Liver (tissue), 9 donors: ENCODE data around the gene ATP2B2. TPM values are rescaled to one million over a fixed set of nuclear protein-coding genes. Genes with fewer than 3 reads are reported as not detected.

Source experiments
- DNase-seq: peaks from one replicate; pipeline ENCODE4 v3.0.0-alpha.2; 2017; ENCODE audit warnings: low spot score
- H3K27ac ChIP-seq, 2 donors: one replicate each; pipeline ENCODE4 v1.7.0; 2013; ENCODE audit warnings: inconsistent platforms in 2 of 2, low read length in 2 of 2, control low read depth in 1 of 2, low read depth in 1 of 2, mild to moderate bottlenecking in 1 of 2
- H3K27me3 ChIP-seq, 4 donors: one replicate each; pipeline versions ENCODE4 v1.6.1 to v1.7.0; 2013; ENCODE audit warnings: low read length in 3 of 4, inconsistent platforms in 1 of 4, mild to moderate bottlenecking in 1 of 4, moderate library complexity in 1 of 4; ENCODE audit not compliant: control insufficient read depth in 4 of 4, insufficient read depth in 4 of 4
- H3K36me3 ChIP-seq, 4 donors: one replicate each; pipeline versions ENCODE4 v1.6.1 to v1.7.0; 2013; ENCODE audit warnings: low read length in 3 of 4, mild to moderate bottlenecking in 3 of 4, low read depth in 1 of 4, moderate library complexity in 1 of 4; ENCODE audit not compliant: control insufficient read depth in 4 of 4, insufficient read depth in 3 of 4
- H3K4me1 ChIP-seq, 4 donors: one replicate each; pipeline versions ENCODE4 v1.6.1 to v1.7.0; 2013; ENCODE audit warnings: low read length in 3 of 4, mild to moderate bottlenecking in 3 of 4, moderate library complexity in 1 of 4; ENCODE audit not compliant: control insufficient read depth in 4 of 4, insufficient read depth in 4 of 4
- H3K4me3 ChIP-seq, 3 donors: one replicate each; pipeline versions ENCODE4 v1.6.1 to v1.7.0; 2013; ENCODE audit warnings: low read length in 3 of 3, control low read depth in 1 of 3, low read depth in 1 of 3, mild to moderate bottlenecking in 1 of 3
- H3K9ac ChIP-seq, 2 donors: one replicate each; pipeline ENCODE4 v1.7.0; 2013; ENCODE audit warnings: low read length in 2 of 2, mild to moderate bottlenecking in 2 of 2, moderate library complexity in 2 of 2, control low read depth in 1 of 2, low read depth in 1 of 2
- H3K9me3 ChIP-seq, 4 donors: one replicate each; pipeline versions ENCODE4 v1.6.1 to v1.7.0; 2013; ENCODE audit warnings: low read length in 3 of 4; ENCODE audit not compliant: control insufficient read depth in 4 of 4
- ATF3 ChIP-seq: IDR thresholded peaks from 2 replicates; pipeline ENCODE4 v1.6.1; 2016; ENCODE audit warnings: antibody characterized with exemption
- CTCF ChIP-seq: fragments of 150-350 bp; IDR thresholded peaks from 2 replicates; pipeline ENCODE4 v1.5.1; 2017; ENCODE audit warnings: improper control_type of control experiment, low read depth, low read length; ENCODE audit not compliant: missing input control
- EGR1 ChIP-seq, 2 donors: IDR thresholded peaks; 2 replicates each; pipeline ENCODE4 v1.6.1; 2016 to 2018; ENCODE audit warnings: antibody characterized with exemption in 2 of 2, low read depth in 2 of 2
- FOXA1 ChIP-seq: IDR thresholded peaks from 2 replicates; pipeline ENCODE4 v1.6.1; 2016; ENCODE audit warnings: antibody characterized with exemption
- FOXA2 ChIP-seq: IDR thresholded peaks from 2 replicates; pipeline ENCODE4 v1.6.1; 2016; ENCODE audit warnings: antibody characterized with exemption
- GABPA ChIP-seq, 2 donors: IDR thresholded peaks in 1 of 2; conservative IDR thresholded peaks in 1 of 2; 2 replicates each; pipeline ENCODE4 v1.6.1; 2016; ENCODE audit warnings: antibody characterized with exemption in 2 of 2, mild to moderate bottlenecking in 1 of 2, moderate library complexity in 1 of 2
- HNF4A ChIP-seq, 2 donors: conservative IDR thresholded peaks; 2 replicates each; pipeline ENCODE4 v1.6.1; 2016; ENCODE audit warnings: antibody characterized with exemption in 2 of 2, mild to moderate bottlenecking in 2 of 2
- HNF4G ChIP-seq: IDR thresholded peaks from 2 replicates; pipeline ENCODE4 v1.6.1; 2016; ENCODE audit warnings: antibody characterized with exemption
- JUND ChIP-seq, 2 donors: IDR thresholded peaks; 2 replicates each; pipeline ENCODE4 v1.6.1; 2016; ENCODE audit warnings: antibody characterized with exemption in 2 of 2
- MAX ChIP-seq: IDR thresholded peaks from 2 replicates; pipeline ENCODE4 v1.6.1; 2016; ENCODE audit warnings: antibody characterized with exemption
- NR2F2 ChIP-seq: IDR thresholded peaks from 2 replicates; pipeline ENCODE4 v1.6.1; 2016; ENCODE audit warnings: antibody characterized with exemption
- RAD21 ChIP-seq, 2 donors: IDR thresholded peaks; 2 replicates each; pipeline ENCODE4 v1.6.1; 2016; ENCODE audit warnings: antibody characterized with exemption in 2 of 2, mild to moderate bottlenecking in 2 of 2
- REST ChIP-seq: IDR thresholded peaks from 2 replicates; pipeline ENCODE4 v1.6.1; 2016; ENCODE audit warnings: antibody characterized with exemption, mild to moderate bottlenecking
- RXRA ChIP-seq, 2 donors: IDR thresholded peaks; 2 replicates each; pipeline ENCODE4 v1.6.1; 2017 to 2018; ENCODE audit warnings: antibody characterized with exemption in 2 of 2, mild to moderate bottlenecking in 1 of 2
- SP1 ChIP-seq: IDR thresholded peaks from 2 replicates; pipeline ENCODE4 v1.6.1; 2018; ENCODE audit warnings: antibody characterized with exemption, mild to moderate bottlenecking
- TAF1 ChIP-seq: conservative IDR thresholded peaks from 2 replicates; pipeline ENCODE4 v1.6.1; 2016; ENCODE audit warnings: antibody characterized with exemption, mild to moderate bottlenecking
- YY1 ChIP-seq: IDR thresholded peaks from 2 replicates; pipeline ENCODE4 v1.6.1; 2016; ENCODE audit warnings: antibody characterized with exemption, mild to moderate bottlenecking
- ZBTB33 ChIP-seq: IDR thresholded peaks from 2 replicates; pipeline ENCODE4 v1.6.1; 2016; ENCODE audit warnings: antibody characterized with exemption
- WGBS: extraction: QIAGEN DNeasy Blood & Tissue Kit; methylation state at CpG from one replicate; pipeline ENCODE4 v1.1.7; 2013; 5-methylcytosine and 5-hydroxymethylcytosine counted together
- polyA plus RNA-seq, 2 donors: library from polyadenylated mRNA; stranded (reverse) in 1 of 2; unstranded in 1 of 2; fragments of 200-250 nt in 1 of 2; fragments of >200 nt in 1 of 2; fragmentation: Nextera tagmentation in 1 of 2; extraction: Ambion mirVana in 1 of 2; gene quantifications; one replicate each; pipeline versions ENCODE4 v1.2.1 to v1.2.3, GENCODE V29; 2013 to 2015
- total RNA-seq, 2 donors: library from RNA; depleted of rRNA; stranded (reverse); fragments of >200 nt; gene quantifications; one replicate each; pipeline ENCODE4 v1.2.3, GENCODE V29; 2014
- donor health status: healthy.
- donor health status: healthy.
- donor health status: healthy.
- donor health status: healthy.
- donor health status: healthy.

Gene ATP2B2
- total and polyA plus RNA-seq, 4 donors = 10.4 to 27.8 (median 20.7) TPM

- peaks cover 22 to 76% (median 57%) of the 10 kb centered on the region in 4 donors for H3K4me1 ChIP-seq
- 62% methylated on average over 12 of the region's 12 CpGs for WGBS
- no peak for DNase-seq
- no peak for TF ChIP-seq FOXA1
- TF ChIP-seq JUND (IDR thresholded peaks at IDR 0.05) = no peak
- no peak for TF ChIP-seq REST
- TF ChIP-seq MAX = no peak
- TF ChIP-seq HNF4A (conservative IDR thresholded peaks at IDR 0.05) = no peak
- no peak for TF ChIP-seq RXRA (IDR thresholded peaks at IDR 0.05)
- no peak for TF ChIP-seq YY1
- TF ChIP-seq TAF1 = no peak
- TF ChIP-seq SP1 = no peak
- no peak overlapping the region for H3K9ac ChIP-seq
- no peaks in the 10 kb centered on the region for H3K9me3 ChIP-seq
- H3K27ac ChIP-seq = peak overlapping the region; percentile 80 to 91
- H3K36me3 ChIP-seq = no peaks in the 10 kb centered on the region
- no peak overlapping the region for H3K4me3 ChIP-seq
- H3K27me3 ChIP-seq = no peaks in the 10 kb centered on the region
Observed at GRCh38 chr3:10492364-10493201, 12.8 kb downstream of the ATP2B2 start.

GRCh38 chr3:10489746-10490483 lies 15.5 kb downstream of the ATP2B2 start:
- no peaks in the 10 kb centered on the region for H3K27me3 ChIP-seq
- no peaks in the 10 kb centered on the region for H3K9me3 ChIP-seq
- H3K27ac ChIP-seq = peak overlapping the region; percentile 80 to 91
- no peaks in the 10 kb centered on the region for H3K36me3 ChIP-seq
- no peak for DNase-seq
- WGBS = 68% methylated on average over 10 of the region's 10 CpGs
- H3K4me1 ChIP-seq = peaks cover 15 to 54% (median 35%) of the 10 kb centered on the region in 4 donors
- no peak overlapping the region for H3K4me3 ChIP-seq
- H3K9ac ChIP-seq = no peak overlapping the region
- TF ChIP-seq ATF3 = no peak
- no peak for TF ChIP-seq MAX
- no peak for TF ChIP-seq YY1
- no peak for TF ChIP-seq SP1
- TF ChIP-seq TAF1 = no peak
- no peak for TF ChIP-seq GABPA (IDR thresholded peaks at IDR 0.05 in 1 of 2, conservative IDR thresholded peaks at IDR 0.05 in 1 of 2)
- TF ChIP-seq EGR1 (IDR thresholded peaks at IDR 0.05; ENCODE audit: low read depth in 2 of 2) = no peak
- no peak for TF ChIP-seq FOXA1
- TF ChIP-seq CTCF = no peak
- no peak for TF ChIP-seq RXRA (IDR thresholded peaks at IDR 0.05)
- no peak for TF ChIP-seq ZBTB33
- no peak for TF ChIP-seq JUND (IDR thresholded peaks at IDR 0.05)
- TF ChIP-seq REST = no peak
- no peak for TF ChIP-seq NR2F2
- no peak for TF ChIP-seq RAD21 (IDR thresholded peaks at IDR 0.05)
- no peak for TF ChIP-seq FOXA2
- no peak for TF ChIP-seq HNF4G
